Stimulated activated CD8-positive, alpha-beta memory T cell treated with anti-CD3 and anti-CD28 coated beads, Interleukin-4, amount 100 ng/mL, for 4 hours (primary cell): ENCODE measurements around the gene SAMD9.
A peak's percentile ranks its signal among the peaks of the same experiment; 100 is the strongest.
"Not testable (repeated sequence)": the region's sequence is repeated elsewhere in the genome, so short reads cannot be mapped to it uniquely, and the experiment has no call there.

ENCODE experiments used
- DNase-seq, 2 donors: peaks; one replicate each; pipeline ENCODE4 v3.0.0-alpha.2; 2020; ENCODE audit warnings: low read depth in 2 of 2, low spot score in 1 of 2

SAMD9 gene

GRCh38 chr7:93117852-93118530, at the start of gene SAMD9:
Gene SAMD9, minus strand, starts transcription at chr7:93117979. Its CDS starts 11,882 bp downstream, at chr7:93106097.
- no peak for DNase-seq

- no peak for DNase-seq
Observed at GRCh38 chr7:93165447-93165846, 47.7 kb upstream of the SAMD9 start.

- DNase-seq = no peak
Observed at GRCh38 chr7:93164766-93165165, 47.0 kb upstream of the SAMD9 start.

GRCh38 chr7:93161181-93161762, 43.5 kb upstream of the SAMD9 start:
- no peak for DNase-seq

GRCh38 chr7:93160410-93160809, 42.6 kb upstream of the SAMD9 start:
- DNase-seq = no peak

- no peak for DNase-seq
Observed at GRCh38 chr7:93159490-93159889, 41.7 kb upstream of the SAMD9 start.

GRCh38 chr7:93156884-93157283, 39.1 kb upstream of the SAMD9 start:
- no peak for DNase-seq

- no peak for DNase-seq
Observed at GRCh38 chr7:93150200-93150835, 32.5 kb upstream of the SAMD9 start.

GRCh38 chr7:93148727-93149126, 30.9 kb upstream of the SAMD9 start:
- DNase-seq = no peak

GRCh38 chr7:93148144-93148543, 30.4 kb upstream of the SAMD9 start, which contains the start of gene SAMD9L:
Gene SAMD9L, minus strand, starts transcription at chr7:93148385. Its CDS starts 12,414 bp downstream, at chr7:93135971.
- no peak for DNase-seq

GRCh38 chr7:93147363-93147762, 29.6 kb upstream of the SAMD9 start:
- DNase-seq = peak; percentile 6 to 10

- DNase-seq = no peak
Observed at GRCh38 chr7:93146472-93147141, 28.8 kb upstream of the SAMD9 start.

GRCh38 chr7:93146036-93146435, 28.3 kb upstream of the SAMD9 start:
- no peak for DNase-seq

GRCh38 chr7:93145354-93145753, 27.6 kb upstream of the SAMD9 start:
- DNase-seq = no peak

GRCh38 chr7:93142127-93142526, 24.3 kb upstream of the SAMD9 start:
- DNase-seq = no peak

- DNase-seq = no peak
Observed at GRCh38 chr7:93140582-93141191, 22.9 kb upstream of the SAMD9 start.

- no peak for DNase-seq
Observed at GRCh38 chr7:93138576-93138975, 20.8 kb upstream of the SAMD9 start.

- DNase-seq = no peak
Observed at GRCh38 chr7:93133005-93133404, 15.2 kb upstream of the SAMD9 start.

GRCh38 chr7:93132216-93132615, 14.4 kb upstream of the SAMD9 start:
- no peak for DNase-seq

- DNase-seq = not testable (repeated sequence)
Observed at GRCh38 chr7:93126954-93127353, 9.2 kb upstream of the SAMD9 start.

- not testable (repeated sequence) for DNase-seq
Observed at GRCh38 chr7:93123532-93123931, 5.8 kb upstream of the SAMD9 start.
